Fibroblast of skin of right quadriceps (primary cell): ENCODE results near the gene CHST1.

ENCODE experiments used
- DNase-seq: peaks from one replicate; pipeline ENCODE4 v3.0.0-alpha.2; 2013

The CHST1 gene

GRCh38 chr11:45599161-45599943 lies 66.1 kb downstream of the CHST1 start:
- no peak for DNase-seq
